ENCODE results near the gene TAMM41.
A peak's percentile ranks its signal among the peaks of the same experiment; 100 is the strongest.

DNA sequence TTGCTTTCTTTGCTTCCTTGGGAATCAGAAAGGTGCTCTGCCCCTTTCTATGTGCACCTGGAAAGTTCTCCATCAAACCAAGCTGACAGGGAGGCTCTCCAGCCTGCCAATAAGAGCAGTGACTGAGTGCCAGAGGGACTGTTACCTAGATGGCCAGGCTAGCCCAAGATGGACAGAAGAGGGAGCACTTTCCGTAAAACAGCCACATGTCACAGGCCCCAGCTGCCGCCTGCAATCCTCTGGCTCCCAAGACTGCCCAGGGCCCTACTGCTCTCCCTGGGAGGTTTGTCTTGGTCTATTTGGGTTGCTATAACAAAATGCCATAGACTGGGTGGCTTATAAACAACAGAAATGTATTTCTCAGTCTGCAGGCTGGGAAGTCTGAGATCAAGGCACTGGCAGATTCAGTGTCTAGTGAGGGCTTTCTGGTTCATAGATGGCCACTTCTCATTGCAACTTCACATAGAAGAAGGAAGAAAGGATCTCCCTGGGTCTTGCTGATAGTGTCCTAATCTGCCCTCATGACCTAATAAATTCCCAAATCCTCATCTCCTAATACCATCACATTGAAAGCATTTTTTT is 72.3 kb downstream of the TAMM41 start:
- TF ChIP-seq, protein P1, sequence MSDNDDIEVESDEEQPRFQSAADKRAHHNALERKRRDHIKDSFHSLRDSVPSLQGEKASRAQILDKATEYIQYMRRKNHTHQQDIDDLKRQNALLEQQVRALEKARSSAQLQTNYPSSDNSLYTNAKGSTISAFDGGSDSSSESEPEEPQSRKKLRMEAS (IDR thresholded peaks at IDR 0.05; ENCODE audit: low read depth, low read length), result 0 out of 2 replicates have a peak, but pooled peaks have one; percentile 8
- TF ChIP-seq, protein P2, sequence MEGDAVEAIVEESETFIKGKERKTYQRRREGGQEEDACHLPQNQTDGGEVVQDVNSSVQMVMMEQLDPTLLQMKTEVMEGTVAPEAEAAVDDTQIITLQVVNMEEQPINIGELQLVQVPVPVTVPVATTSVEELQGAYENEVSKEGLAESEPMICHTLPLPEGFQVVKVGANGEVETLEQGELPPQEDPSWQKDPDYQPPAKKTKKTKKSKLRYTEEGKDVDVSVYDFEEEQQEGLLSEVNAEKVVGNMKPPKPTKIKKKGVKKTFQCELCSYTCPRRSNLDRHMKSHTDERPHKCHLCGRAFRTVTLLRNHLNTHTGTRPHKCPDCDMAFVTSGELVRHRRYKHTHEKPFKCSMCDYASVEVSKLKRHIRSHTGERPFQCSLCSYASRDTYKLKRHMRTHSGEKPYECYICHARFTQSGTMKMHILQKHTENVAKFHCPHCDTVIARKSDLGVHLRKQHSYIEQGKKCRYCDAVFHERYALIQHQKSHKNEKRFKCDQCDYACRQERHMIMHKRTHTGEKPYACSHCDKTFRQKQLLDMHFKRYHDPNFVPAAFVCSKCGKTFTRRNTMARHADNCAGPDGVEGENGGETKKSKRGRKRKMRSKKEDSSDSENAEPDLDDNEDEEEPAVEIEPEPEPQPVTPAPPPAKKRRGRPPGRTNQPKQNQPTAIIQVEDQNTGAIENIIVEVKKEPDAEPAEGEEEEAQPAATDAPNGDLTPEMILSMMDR (IDR thresholded peaks at IDR 0.05; ENCODE audit: low read depth, low read length), result peak; percentile 39
